ENCODE data around the gene TPH1. TPM values are rescaled to one million over a fixed set of nuclear protein-coding genes. Genes with fewer than 3 reads are reported as not detected.
"Not testable (repeated sequence)": the region's sequence is repeated elsewhere in the genome, so short reads cannot be mapped to it uniquely, and the experiment has no call there.

The TPH1 gene
- total RNA-seq, 2 donors from 2014 or later: 0.03 to 0.18 TPM

DNA sequence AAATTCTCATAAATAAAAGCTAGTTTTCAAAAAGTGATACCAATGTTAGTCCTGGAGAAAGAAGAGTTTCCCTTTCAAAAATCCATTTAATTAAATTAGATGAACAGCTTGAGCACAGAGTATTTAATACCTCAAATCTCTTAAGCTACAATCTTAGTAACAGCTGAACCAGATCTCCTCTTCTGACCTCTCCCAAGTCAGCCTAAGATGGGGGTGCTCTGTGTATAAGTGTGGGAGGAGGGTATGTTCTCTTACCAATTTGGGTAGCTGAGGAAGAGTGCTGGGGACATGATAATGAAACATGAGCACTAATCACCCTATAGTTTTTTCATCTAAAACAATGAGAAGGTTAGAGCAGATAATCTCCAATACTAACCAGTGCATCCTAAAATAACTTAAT is 9.6 kb downstream of the TPH1 start:
- DNase-seq (no peak), ATAC-seq (no peak)
- intact Hi-C loops (cut with DNase I): no loop called here

DNA sequence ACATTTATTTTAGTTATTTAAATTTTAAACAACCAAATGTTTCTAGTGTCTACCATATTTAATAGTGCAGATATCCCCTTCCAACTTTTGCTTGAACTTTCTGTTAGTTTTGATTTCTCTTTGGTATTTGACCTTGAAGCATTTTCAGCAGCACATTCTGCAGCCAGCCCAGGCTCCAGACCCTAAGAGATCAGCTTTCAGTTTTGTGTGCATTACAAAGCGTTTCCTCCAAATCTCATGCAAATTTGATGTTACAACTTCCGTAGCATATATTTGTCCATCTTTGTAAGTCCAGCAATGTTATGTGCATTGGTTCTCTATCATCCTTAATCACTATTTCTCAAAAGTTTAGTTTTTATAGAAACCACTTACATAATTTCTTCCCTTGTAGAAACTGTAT is 18.6 kb downstream of the TPH1 start:
- intact Hi-C loops (cut with DNase I): no loop called here
- DNase-seq (no peak), ATAC-seq (no peak)

- intact Hi-C loops (cut with DNase I): no loop called here
- ATAC-seq: no peak
- DNase-seq: no peak
Observed at GRCh38 chr11:18022419-18022818, 23.6 kb downstream of the TPH1 start.

- ATAC-seq: no peak
- DNase-seq: no peak
- intact Hi-C loops (cut with DNase I): no loop called here
Observed at GRCh38 chr11:18019650-18020049, 26.4 kb downstream of the TPH1 start.

- intact Hi-C loops (cut with DNase I): no loop called here
- ATAC-seq: no peak
- no peak for DNase-seq
Observed at GRCh38 chr11:18016789-18017188, 29.3 kb downstream of the TPH1 start.

DNA sequence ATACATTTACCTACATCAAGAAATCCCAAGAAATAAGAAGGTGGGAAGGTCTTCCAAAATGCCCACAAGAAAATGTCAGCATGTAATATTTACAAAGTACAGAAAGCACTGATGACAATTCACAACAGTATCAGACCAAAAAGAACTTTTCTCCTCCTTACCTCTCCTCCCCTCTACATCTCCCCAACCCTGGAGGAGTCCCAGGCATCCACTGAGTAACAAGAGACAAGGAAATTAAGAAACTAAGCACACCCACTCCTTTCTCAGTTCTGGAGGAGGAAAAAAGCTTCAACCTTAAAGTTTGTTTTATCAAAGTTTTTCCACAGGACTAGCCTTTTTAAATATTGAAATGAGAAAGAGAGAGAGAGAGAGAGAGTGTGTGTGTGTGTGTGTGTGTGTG is 31.2 kb downstream of the TPH1 start:
- ATAC-seq (no peak), DNase-seq (no peak)
- intact Hi-C loops (cut with DNase I): loop anchor here in 1 of 2 donors (5.0 kb wide), 1 partner anchor 92 kb away; the partner anchor contains the start of gene SAAL1

DNA sequence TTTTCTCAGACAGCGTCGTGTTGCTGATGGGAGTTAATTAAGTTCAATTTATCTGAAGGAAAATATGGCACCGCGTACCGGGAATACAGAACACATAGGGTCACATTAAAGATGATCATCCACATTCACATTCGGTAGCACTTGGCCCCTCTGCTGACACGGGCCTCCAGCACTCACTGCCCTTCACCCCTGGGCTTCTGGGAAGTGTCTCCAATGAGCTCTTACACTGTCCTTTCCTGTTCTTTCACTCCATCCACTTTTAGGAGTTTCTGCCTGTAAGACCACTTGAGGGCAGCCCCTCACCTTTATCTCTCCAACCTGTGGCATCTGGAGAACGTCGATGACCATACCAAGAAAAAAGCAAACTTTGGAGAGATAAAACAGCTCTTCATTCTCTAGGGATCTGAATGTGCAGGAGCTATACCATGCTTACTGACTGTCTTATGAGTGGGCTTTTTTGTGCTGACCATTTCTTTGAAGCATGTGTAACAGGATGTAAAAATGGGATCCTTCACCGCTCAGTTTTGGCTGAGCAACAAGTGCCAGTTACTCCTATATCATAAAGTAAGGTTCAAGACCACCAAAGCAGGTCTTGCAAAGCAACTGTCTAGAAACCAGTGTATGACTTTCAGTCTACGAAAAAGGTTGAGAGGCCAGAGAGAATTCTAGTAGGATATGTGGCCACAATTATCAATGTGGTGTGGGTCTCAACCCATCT is 32.1 kb downstream of the TPH1 start:
- DNase-seq (no peak), ATAC-seq (no peak)
- intact Hi-C loops (cut with DNase I): loop anchor here in 1 of 2 donors (5.0 kb wide), 1 partner anchor 93 kb away; the partner anchor contains the start of gene SAAL1

GRCh38 chr11:18012906-18013781 is 32.9 kb downstream of the TPH1 start, which contains the start of gene SERGEF:
Gene SERGEF, minus strand, starts transcription at chr11:18013047. Its CDS starts 37 bp downstream, at chr11:18013010.
- intact Hi-C loops (cut with DNase I): loop anchor here in 1 of 2 donors (5.0 kb wide), 1 partner anchor 94 kb away; the partner anchor contains the start of gene SAAL1

DNA sequence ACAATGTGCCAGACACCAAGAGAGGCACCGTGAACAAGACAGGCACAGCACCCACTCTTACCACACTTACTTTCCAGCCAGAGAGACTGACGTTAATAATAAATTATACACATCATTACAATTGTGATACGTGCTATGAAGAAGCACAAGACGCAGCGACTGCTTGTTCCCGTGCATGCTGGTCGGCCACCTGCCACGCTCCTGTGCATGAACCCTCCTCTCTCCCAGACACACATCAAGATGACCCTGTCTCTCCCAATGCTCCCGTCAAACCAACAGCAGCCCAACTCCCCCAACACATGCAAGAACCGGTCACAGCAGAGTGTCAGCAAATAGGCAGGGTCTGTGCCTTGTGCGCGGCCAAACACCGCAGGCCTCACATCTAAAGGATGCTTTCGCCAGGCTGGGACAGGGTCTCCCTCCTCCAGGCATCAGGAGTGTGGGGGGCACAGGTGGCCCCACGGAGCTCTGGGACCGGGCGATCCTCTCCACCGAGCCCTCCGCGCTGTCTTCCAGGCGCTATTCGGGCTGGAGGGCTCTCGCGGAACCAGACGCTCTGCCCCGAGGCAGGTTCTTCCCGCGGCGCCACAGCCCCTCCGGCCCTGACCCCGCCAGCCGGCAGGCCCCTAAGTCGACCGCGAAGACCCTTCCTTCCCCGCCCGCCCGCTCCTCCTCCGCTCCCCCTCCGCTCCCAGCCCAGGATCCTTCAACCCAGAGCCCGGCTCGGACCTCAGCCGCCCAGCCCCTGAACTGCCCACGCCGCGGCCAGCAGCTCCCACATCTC is 33.8 kb downstream of the TPH1 start:
- DNase-seq (peak; percentile 24), ATAC-seq (peak; percentile 19 to 21)
- intact Hi-C loops (cut with DNase I): loop anchor here in 1 of 2 donors (5.0 kb wide), 1 partner anchor 95 kb away; the partner anchor contains the start of gene SAAL1

More at GRCh38 chr11:18012906-18013781, 32.9 kb downstream of the TPH1 start, which contains the start of gene SERGEF:
- peak; percentile 95 for DNase-seq
- ATAC-seq: peak; percentile 98 to 99

DNA sequence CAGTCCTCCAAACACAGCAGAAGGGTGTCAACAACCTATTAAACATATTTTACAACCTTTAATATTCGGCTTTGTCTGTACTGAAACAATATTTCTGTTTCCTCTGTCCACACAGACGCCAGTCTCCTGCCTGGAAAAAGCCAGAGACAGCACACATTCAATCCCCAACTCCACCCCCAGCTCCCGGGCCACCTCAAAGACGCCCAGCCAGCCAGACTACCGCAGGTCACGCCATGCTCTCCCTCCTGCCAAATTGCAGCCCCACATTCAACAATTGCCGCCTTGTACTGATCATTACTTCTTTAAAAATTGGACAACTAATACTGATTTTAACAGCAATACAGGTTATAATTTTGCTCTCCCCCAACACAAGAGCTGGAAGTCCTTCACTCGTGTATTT is 34.4 kb downstream of the TPH1 start:
- ATAC-seq (no peak), DNase-seq (no peak)
- intact Hi-C loops (cut with DNase I): loop anchor here in 1 of 2 donors (5.0 kb wide), 1 partner anchor 96 kb away; the partner anchor contains the start of gene SAAL1

DNA sequence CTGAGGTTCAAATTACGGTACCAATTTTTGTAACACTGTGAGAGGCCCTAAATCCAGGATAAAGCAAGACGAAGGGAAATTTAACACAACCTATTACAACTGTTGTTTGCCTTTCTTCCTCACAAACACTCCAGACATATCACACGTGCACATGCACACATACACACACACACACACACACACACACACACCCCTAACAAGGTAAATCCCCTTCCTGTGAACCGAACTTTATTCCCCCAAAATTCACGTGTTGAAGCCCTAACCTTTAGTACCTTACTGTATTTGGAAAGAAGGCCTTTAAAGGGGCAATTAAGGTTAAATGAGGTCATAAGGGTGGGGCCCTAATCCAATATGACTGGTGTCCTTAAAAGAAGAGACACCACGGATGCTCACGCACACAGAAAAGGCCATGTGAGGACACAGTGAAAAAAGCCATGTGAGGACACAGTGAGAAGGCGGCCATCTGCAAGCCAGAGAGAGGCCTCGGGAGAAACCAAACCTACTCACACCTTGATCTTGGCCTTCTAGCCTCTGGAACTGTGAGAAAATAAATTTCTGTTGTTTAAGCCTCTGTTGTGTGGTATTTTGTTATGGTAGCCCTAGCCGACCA is 35.0 kb downstream of the TPH1 start:
- intact Hi-C loops (cut with DNase I): loop anchor here in 1 of 2 donors (5.0 kb wide), 1 partner anchor 96 kb away; the partner anchor contains the start of gene SAAL1

GRCh38 chr11:18010121-18010670 is 35.9 kb downstream of the TPH1 start:
- intact Hi-C loops (cut with DNase I): loop anchor here in 1 of 2 donors (5.0 kb wide), 1 partner anchor 97 kb away; the partner anchor contains the start of gene SAAL1
- DNase-seq: no peak

More for the DNA sequence above, 35.0 kb downstream of the TPH1 start:
- DNase-seq (no peak), ATAC-seq (no peak)

DNA sequence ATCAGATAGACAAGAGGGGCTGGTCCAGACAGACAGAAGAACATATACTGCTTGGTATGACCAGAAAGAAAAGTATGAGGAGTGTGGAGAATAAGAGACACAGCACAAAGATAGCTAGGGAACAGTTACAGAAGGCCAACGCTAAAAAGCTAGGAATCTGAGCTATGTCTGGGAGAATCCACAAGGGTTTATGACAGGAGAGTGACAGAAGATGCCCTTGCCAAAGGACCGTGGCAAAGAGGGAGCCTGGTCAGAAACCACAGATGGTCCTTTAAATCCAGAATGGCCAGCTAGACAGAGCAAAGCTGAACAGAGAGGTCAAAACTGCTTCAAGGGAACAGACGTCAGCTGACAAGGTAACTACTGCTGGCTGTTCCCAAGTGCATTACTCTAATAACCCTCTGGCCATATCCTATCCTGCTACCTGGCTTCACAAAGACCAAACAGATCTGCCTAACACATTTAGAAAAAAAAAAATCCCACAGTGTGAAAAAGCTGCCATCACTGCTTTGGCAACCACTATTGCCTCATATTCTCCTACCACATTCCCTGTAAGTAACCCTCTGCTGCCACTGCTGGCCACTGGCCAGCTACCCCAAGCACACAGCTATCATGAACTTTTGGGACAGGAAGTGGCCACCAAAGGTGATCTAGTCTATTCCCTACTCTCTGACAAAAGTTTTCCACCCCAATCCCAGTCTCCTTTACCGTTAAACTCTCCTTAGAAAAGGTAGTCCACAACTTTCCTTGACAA is 40.5 kb downstream of the TPH1 start:
- intact Hi-C loops (cut with DNase I): no loop called here
- DNase-seq: no peak
- ATAC-seq: no peak

More at GRCh38 chr11:18010121-18010670, 35.9 kb downstream of the TPH1 start:
- ATAC-seq: no peak

GRCh38 chr11:18001191-18001590 is 44.9 kb downstream of the TPH1 start:
- ATAC-seq: no peak
- intact Hi-C loops (cut with DNase I): no loop called here
- no peak for DNase-seq

- DNase-seq (no peak), ATAC-seq (no peak)
- intact Hi-C loops (cut with DNase I): no loop called here
Observed at GRCh38 chr11:18000760-18001159, 45.3 kb downstream of the TPH1 start.

DNA sequence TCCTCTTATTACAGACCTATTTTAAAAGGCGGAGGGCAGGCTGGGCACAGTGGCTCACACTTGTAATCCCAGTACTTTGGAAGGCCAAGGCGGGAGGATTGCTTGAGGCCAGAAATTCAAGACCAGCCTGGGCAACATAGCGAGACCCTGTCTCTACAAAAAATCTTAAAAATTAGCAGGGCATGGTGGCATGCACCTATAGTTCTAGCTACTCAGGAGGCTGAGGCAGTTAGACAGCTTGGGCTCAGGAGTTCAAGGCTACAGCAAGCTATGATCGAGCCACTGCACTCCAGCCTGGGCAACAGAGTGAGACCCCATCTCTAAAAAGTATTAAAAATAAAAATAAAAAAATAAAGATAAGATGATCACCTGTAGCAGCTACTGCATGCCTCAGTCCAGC is 45.9 kb downstream of the TPH1 start:
- DNase-seq; ATAC-seq; intact Hi-C loops (cut with DNase I): not testable (repeated sequence)
